Activated B cell treated with CpG ODN at 0.5 μM for 24 hours (primary cell): ENCODE results near the gene SMAD3. TPM values are rescaled to one million over a fixed set of nuclear protein-coding genes. Genes with fewer than 3 reads are reported as not detected.

Source experiments
- ATAC-seq: fragments of 200-7000 bp; cut with Tn5 transposase; one replicate; pipeline ENCODE4 v1.10.0; 2021; ENCODE audit warnings: low read depth, mild to moderate bottlenecking, moderate library complexity
- CTCF ChIA-PET: fragments of 350-600 bp; sonication (Branson Sonifier 250); formaldehyde crosslinking; loops from one replicate; lab custom pipeline; 2021; ENCODE audit warnings: antibody characterized with exemption; lab: Charles Lee
- POLR2A ChIA-PET: fragments of 350-600 bp; sonication (Branson Sonifier 250); formaldehyde crosslinking; loops from one replicate; lab custom pipeline; 2021; ENCODE audit warnings: antibody characterized with exemption; lab: Charles Lee
- DNase-seq: peaks from one replicate; pipeline ENCODE4 v3.0.0; 2022
- H3K27ac Mint-ChIP-seq: one replicate; pipeline ENCODE4 v1.8.0; 2020; ENCODE audit warnings: mixed read lengths
- H3K27me3 Mint-ChIP-seq: one replicate; pipeline ENCODE4 v1.8.0; 2021; ENCODE audit warnings: mixed read lengths
- H3K36me3 Mint-ChIP-seq: one replicate; pipeline ENCODE4 v1.8.0; 2021; ENCODE audit warnings: low read depth, mixed read lengths
- H3K4me1 Mint-ChIP-seq: one replicate; pipeline ENCODE4 v1.8.0; 2021; ENCODE audit warnings: mixed read lengths
- H3K4me3 Mint-ChIP-seq: one replicate; pipeline ENCODE4 v1.8.0; 2020; ENCODE audit warnings: mild to moderate bottlenecking, mixed read lengths
- H3K9me3 Mint-ChIP-seq: one replicate; pipeline ENCODE4 v1.8.0; 2020; ENCODE audit warnings: mixed read lengths
- CTCF ChIP-seq: fragments of 200-600 bp; IDR thresholded peaks from one replicate; pipeline ENCODE4 v1.8.0; 2022; ENCODE audit warnings: antibody characterized with exemption, mild to moderate bottlenecking
- intact Hi-C: fragments of 100-400 bp; cut with micrococcal nuclease; formaldehyde crosslinking; loops from one replicate; pipeline ENCODE4 v1.15.1; 2024
- total RNA-seq: library from RNA; stranded (reverse); gene quantifications from 2 replicates; pipeline ENCODE4 v1.2.3, GENCODE V29; 2022

The SMAD3 gene
- total RNA-seq, 1 donor from 2014 or later, result 118 TPM

- intact Hi-C loops, result no loop called here
- H3K4me3 Mint-ChIP-seq, result no peak overlapping the region
- TF ChIP-seq CTCF, result no peak
- DNase-seq (no peak), ATAC-seq (no peak)
- ChIA-PET POLR2A (interaction anchor here (0.8 kb wide), 1 partner anchor 14 kb away, joined by 4 read pairs; no protein-coding TSS in a partner anchor), CTCF (interaction anchor here (1.3 kb wide), 1 partner anchor 105 kb away, joined by 3 read pairs; no protein-coding TSS in a partner anchor)
- no peaks in the 10 kb centered on the region for H3K36me3 Mint-ChIP-seq
- H3K27me3 Mint-ChIP-seq, result no peaks in the 10 kb centered on the region
- H3K27ac Mint-ChIP-seq, result no peak overlapping the region
- peaks cover 50% of the 10 kb centered on the region for H3K4me1 Mint-ChIP-seq
- H3K9me3 Mint-ChIP-seq, result no peaks in the 10 kb centered on the region
These were observed 14.0 kb upstream of the SMAD3 start for GRCh38 chr15:67051088-67052045.

GRCh38 chr15:67054676-67055075, 10.7 kb upstream of the SMAD3 start:
- CTCF ChIA-PET, result no interaction called here
- Mint-ChIP-seq H3K4me1 (peaks cover 40% of the 10 kb centered on the region), H3K27ac (no peak overlapping the region), H3K27me3 (no peaks in the 10 kb centered on the region), H3K36me3 (no peaks in the 10 kb centered on the region), H3K9me3 (no peaks in the 10 kb centered on the region), H3K4me3 (no peak overlapping the region)
- TF ChIP-seq CTCF, result no peak
- POLR2A ChIA-PET, result interaction anchor here (1.6 kb wide), 1 partner anchor 11 kb away, joined by 6 read pairs; the partner anchor contains the start of gene SMAD3
- no peak for ATAC-seq
- intact Hi-C loops, result no loop called here
- DNase-seq, result no peak

- ATAC-seq (no peak), DNase-seq (no peak)
- peaks cover 28% of the 10 kb centered on the region for H3K4me1 Mint-ChIP-seq
- ChIA-PET CTCF (no interaction called here), POLR2A (interaction anchor here (1.7 kb wide), 1 partner anchor 27 kb away, joined by 5 read pairs; no protein-coding TSS in a partner anchor)
- H3K9me3 Mint-ChIP-seq, result no peaks in the 10 kb centered on the region
- no peaks in the 10 kb centered on the region for H3K36me3 Mint-ChIP-seq
- H3K4me3 Mint-ChIP-seq, result no peak overlapping the region
- intact Hi-C loops, result no loop called here
- H3K27ac Mint-ChIP-seq, result no peak overlapping the region
- H3K27me3 Mint-ChIP-seq, result no peaks in the 10 kb centered on the region
- no peak for TF ChIP-seq CTCF
These were observed 6.3 kb upstream of the SMAD3 start for GRCh38 chr15:67059127-67059553.

- Mint-ChIP-seq H3K4me1 (peaks cover 16% of the 10 kb centered on the region), H3K27ac (peak overlapping the region; percentile 1), H3K9me3 (no peaks in the 10 kb centered on the region), H3K27me3 (no peaks in the 10 kb centered on the region), H3K36me3 (peaks cover 4% of the 10 kb centered on the region), H3K4me3 (no peak overlapping the region)
- no peak for ATAC-seq
- intact Hi-C loops, result no loop called here
- no peak for TF ChIP-seq CTCF
- DNase-seq, result no peak
- POLR2A ChIA-PET, result interaction anchor here (0.6 to 16.3 kb wide), 6 partner anchors 20 to 180 kb away, joined by 3 to 427 read pairs (median 3); no protein-coding TSS in a partner anchor
- CTCF ChIA-PET, result interaction anchor here (1.1 kb wide), 1 partner anchor 10 kb away, joined by 3 read pairs; no protein-coding TSS in a partner anchor
These were observed 3.5 kb upstream of the SMAD3 start for GRCh38 chr15:67061811-67062368.
